DMS114 treated with DMSO at 0.1 percent for 48 hours (cell line): ENCODE measurements around the gene POU2AF2.
"Not testable (repeated sequence)": the region's sequence is repeated elsewhere in the genome, so short reads cannot be mapped to it uniquely, and the experiment has no call there.

Source experiments
- DNase-seq: peaks from one replicate; lab custom pipeline; 2025; ENCODE audit not compliant: unreplicated experiment; lab: John Stamatoyannopoulos, UW

The POU2AF2 gene

GRCh38 chr11:111301842-111302118 is 56.3 kb downstream of the POU2AF2 start:
- DNase-seq, result no peak

GRCh38 chr11:111302298-111302697 is 56.8 kb downstream of the POU2AF2 start:
- no peak for DNase-seq

- DNase-seq, result no peak
Measured at GRCh38 chr11:111303461-111303860, 57.9 kb downstream of the POU2AF2 start.

- DNase-seq, result no peak
Measured at GRCh38 chr11:111305162-111305802, 59.8 kb downstream of the POU2AF2 start.

GRCh38 chr11:111305876-111306275 is 60.4 kb downstream of the POU2AF2 start:
- no peak for DNase-seq

- no peak for DNase-seq
Measured at GRCh38 chr11:111306321-111306720, 60.8 kb downstream of the POU2AF2 start.

- no peak for DNase-seq
Measured at GRCh38 chr11:111307472-111308108, 62.1 kb downstream of the POU2AF2 start.

GRCh38 chr11:111308140-111308539 is 62.6 kb downstream of the POU2AF2 start:
- no peak for DNase-seq

GRCh38 chr11:111309215-111309915 is 63.8 kb downstream of the POU2AF2 start:
- DNase-seq, result no peak

GRCh38 chr11:111310088-111310487 is 64.6 kb downstream of the POU2AF2 start:
- DNase-seq, result no peak

- DNase-seq, result no peak
Measured at GRCh38 chr11:111310723-111311122, 65.2 kb downstream of the POU2AF2 start.

- DNase-seq, result no peak
Measured at GRCh38 chr11:111312076-111312475, 66.6 kb downstream of the POU2AF2 start.

- DNase-seq, result no peak
Measured at GRCh38 chr11:111319296-111319695, 73.8 kb downstream of the POU2AF2 start.

GRCh38 chr11:111320199-111320598 is 74.7 kb downstream of the POU2AF2 start:
- not testable (repeated sequence) for DNase-seq

- DNase-seq, result no peak
Measured at GRCh38 chr11:111320728-111321568, 75.4 kb downstream of the POU2AF2 start.

GRCh38 chr11:111322534-111322933 is 77.0 kb downstream of the POU2AF2 start:
- DNase-seq, result no peak

- no peak for DNase-seq
Measured at GRCh38 chr11:111324277-111324720, 78.8 kb downstream of the POU2AF2 start.

GRCh38 chr11:111325259-111325658 is 79.7 kb downstream of the POU2AF2 start:
- no peak for DNase-seq

- DNase-seq, result no peak
Measured at GRCh38 chr11:111326824-111327223, 81.3 kb downstream of the POU2AF2 start.

- no peak for DNase-seq
Measured at GRCh38 chr11:111327908-111328624, 82.5 kb downstream of the POU2AF2 start.
